Measurements from ENCODE around the gene ZCCHC7.

DNA sequence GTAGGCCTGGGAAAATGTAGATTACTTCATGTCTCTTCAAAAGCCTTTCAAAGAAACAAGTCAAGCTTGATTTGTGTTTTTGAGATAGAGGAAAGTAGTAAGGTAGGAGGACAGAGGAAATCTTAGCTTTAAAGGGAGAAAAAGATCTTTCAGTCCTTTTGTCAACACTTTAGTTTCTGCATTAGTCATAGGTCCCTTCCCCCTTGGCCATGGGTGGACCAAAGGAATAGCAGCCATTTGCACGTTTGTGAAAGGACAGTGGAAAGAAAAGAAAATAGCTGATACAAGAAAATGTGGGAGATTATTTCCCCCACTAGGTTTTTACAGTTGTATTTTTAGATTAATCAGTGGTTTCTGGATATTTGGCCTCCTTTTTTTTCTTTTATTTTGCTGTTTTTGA lies 180.2 kb downstream of the ZCCHC7 start:
- TF ChIP-seq POLR2A (IDR thresholded peaks at IDR 0.05; ENCODE audit: low read depth) (no peak), POLR2AphosphoS5 (IDR thresholded peaks at IDR 0.05) (no peak), EP300 (IDR thresholded peaks at IDR 0.05) (no peak)
- TF ChIP-seq, protein P1, sequence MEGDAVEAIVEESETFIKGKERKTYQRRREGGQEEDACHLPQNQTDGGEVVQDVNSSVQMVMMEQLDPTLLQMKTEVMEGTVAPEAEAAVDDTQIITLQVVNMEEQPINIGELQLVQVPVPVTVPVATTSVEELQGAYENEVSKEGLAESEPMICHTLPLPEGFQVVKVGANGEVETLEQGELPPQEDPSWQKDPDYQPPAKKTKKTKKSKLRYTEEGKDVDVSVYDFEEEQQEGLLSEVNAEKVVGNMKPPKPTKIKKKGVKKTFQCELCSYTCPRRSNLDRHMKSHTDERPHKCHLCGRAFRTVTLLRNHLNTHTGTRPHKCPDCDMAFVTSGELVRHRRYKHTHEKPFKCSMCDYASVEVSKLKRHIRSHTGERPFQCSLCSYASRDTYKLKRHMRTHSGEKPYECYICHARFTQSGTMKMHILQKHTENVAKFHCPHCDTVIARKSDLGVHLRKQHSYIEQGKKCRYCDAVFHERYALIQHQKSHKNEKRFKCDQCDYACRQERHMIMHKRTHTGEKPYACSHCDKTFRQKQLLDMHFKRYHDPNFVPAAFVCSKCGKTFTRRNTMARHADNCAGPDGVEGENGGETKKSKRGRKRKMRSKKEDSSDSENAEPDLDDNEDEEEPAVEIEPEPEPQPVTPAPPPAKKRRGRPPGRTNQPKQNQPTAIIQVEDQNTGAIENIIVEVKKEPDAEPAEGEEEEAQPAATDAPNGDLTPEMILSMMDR (IDR thresholded peaks at IDR 0.05), result no peak
